ENCODE measurements around the gene EYS. TPM values are rescaled to one million over a fixed set of nuclear protein-coding genes. Genes with fewer than 3 reads are reported as not detected.

The EYS gene
- total RNA-seq, 1 experiment from 2014 or later = not detected

DNA sequence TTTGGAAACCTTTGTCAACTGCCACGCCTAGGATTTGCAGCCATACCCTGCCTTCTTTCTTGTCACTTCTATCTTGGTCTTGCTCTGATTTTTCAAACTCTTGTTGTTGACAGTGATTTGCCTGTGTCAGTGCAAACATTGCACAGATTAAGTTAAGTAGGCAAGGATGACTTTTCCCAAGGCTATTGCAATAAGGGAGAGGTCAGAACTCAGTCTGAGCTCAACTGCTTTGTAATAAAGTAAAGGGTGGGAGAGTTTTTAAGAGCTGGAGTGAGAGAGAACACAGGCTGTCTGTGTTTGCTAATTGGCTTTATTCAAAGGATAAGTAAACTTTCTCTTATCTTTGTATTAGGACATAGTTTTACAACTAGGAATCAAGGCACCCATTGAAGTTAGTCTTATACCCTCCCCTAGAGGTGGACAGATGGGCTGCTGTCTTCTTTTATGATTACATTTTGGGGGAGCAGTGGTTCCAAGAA lies 1622.8 kb downstream of the EYS start:
- POLR2A ChIA-PET = no interaction called here
- intact Hi-C loops (cut with micrococcal nuclease; ENCODE audit: unreplicated experiment) = loop anchor here (1.0 to 2.0 kb wide), 8 partner anchors 37 to 247 kb away; no protein-coding TSS in a partner anchor
- no peaks in the 10 kb centered on the region for H3K27me3 ChIP-seq (replicated peaks; ENCODE audit: control insufficient read depth, insufficient read depth, low read length)
- CTCF ChIA-PET = interaction anchor here (0.9 to 1.7 kb wide), 3 partner anchors 72 to 196 kb away, joined by 4 to 5 read pairs (median 5); no protein-coding TSS in a partner anchor
- no peaks in the 10 kb centered on the region for H3K9me3 ChIP-seq
- BruUV-seq (replicated peaks) = no TSS peak
- peak; percentile 70 to 79 for DNase-seq
- TF ChIP-seq, protein P1, sequence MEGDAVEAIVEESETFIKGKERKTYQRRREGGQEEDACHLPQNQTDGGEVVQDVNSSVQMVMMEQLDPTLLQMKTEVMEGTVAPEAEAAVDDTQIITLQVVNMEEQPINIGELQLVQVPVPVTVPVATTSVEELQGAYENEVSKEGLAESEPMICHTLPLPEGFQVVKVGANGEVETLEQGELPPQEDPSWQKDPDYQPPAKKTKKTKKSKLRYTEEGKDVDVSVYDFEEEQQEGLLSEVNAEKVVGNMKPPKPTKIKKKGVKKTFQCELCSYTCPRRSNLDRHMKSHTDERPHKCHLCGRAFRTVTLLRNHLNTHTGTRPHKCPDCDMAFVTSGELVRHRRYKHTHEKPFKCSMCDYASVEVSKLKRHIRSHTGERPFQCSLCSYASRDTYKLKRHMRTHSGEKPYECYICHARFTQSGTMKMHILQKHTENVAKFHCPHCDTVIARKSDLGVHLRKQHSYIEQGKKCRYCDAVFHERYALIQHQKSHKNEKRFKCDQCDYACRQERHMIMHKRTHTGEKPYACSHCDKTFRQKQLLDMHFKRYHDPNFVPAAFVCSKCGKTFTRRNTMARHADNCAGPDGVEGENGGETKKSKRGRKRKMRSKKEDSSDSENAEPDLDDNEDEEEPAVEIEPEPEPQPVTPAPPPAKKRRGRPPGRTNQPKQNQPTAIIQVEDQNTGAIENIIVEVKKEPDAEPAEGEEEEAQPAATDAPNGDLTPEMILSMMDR (IDR thresholded peaks at IDR 0.05; ENCODE audit: insufficient read depth in 1 of 2, low read depth in 1 of 2, low read length in 1 of 2, severe bottlenecking in 1 of 2, unreplicated experiment in 1 of 2) = peak; percentile 15 to 55
- H3K9me3 Mint-ChIP-seq (ENCODE audit: unreplicated experiment) = peaks cover 17% of the 10 kb centered on the region
- peak overlapping the region; percentile 15 for H3K27ac Mint-ChIP-seq (ENCODE audit: unreplicated experiment)
- H3K4me3 ChIP-seq (ENCODE audit: low read depth, low read length) = no peak overlapping the region
- peaks cover 1% of the 10 kb centered on the region; the same call in 1 of the 2 replicates for H3K36me3 ChIP-seq (ENCODE audit: control insufficient read depth, insufficient read depth, low read length)
- peaks cover 26% of the 10 kb centered on the region for H3K4me1 Mint-ChIP-seq (ENCODE audit: low read depth, unreplicated experiment)
- H3K4me3 Mint-ChIP-seq (ENCODE audit: unreplicated experiment) = no peak overlapping the region
- H3K36me3 Mint-ChIP-seq (ENCODE audit: insufficient read depth, unreplicated experiment) = no peaks in the 10 kb centered on the region
- no peaks in the 10 kb centered on the region for H3K27me3 Mint-ChIP-seq (ENCODE audit: insufficient read depth, unreplicated experiment)
- H3K4me1 ChIP-seq = peaks cover 24% of the 10 kb centered on the region

DNA sequence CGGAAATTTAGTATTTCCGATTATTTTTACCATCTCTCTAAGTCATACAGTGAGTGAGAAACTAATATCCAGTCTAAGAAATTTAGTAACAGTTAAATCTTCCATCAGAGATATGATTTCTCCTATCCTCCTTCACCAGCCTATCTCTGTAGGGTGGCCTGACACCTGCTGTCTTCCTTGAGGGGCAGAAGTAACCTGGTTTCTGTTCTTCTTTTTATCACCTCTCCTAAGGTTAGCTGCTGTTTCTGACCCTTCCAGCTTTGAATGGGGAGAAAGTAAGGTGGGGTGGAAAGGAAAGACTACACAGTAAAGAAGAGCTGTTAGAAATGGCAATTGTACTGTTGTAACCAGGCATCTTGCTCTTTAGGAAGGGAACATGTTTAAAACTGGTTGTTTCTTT lies 1623.8 kb downstream of the EYS start:
- no peak overlapping the region for H3K4me3 Mint-ChIP-seq (ENCODE audit: unreplicated experiment)
- no peaks in the 10 kb centered on the region for H3K27me3 Mint-ChIP-seq (ENCODE audit: insufficient read depth, unreplicated experiment)
- H3K4me1 Mint-ChIP-seq (ENCODE audit: low read depth, unreplicated experiment) = peaks cover 26% of the 10 kb centered on the region
- intact Hi-C loops (cut with micrococcal nuclease; ENCODE audit: unreplicated experiment) = no loop called here
- ChIA-PET CTCF (no interaction called here), POLR2A (no interaction called here)
- Histone ChIP-seq H3K36me3 (ENCODE audit: control insufficient read depth, insufficient read depth, low read length) (peaks cover 1% of the 10 kb centered on the region; the same call in 1 of the 2 replicates), H3K9me3 (no peaks in the 10 kb centered on the region), H3K4me1 (peaks cover 24% of the 10 kb centered on the region), H3K27me3 (replicated peaks; ENCODE audit: control insufficient read depth, insufficient read depth, low read length) (no peaks in the 10 kb centered on the region), H3K4me3 (ENCODE audit: low read depth, low read length) (no peak overlapping the region)
- no peak for DNase-seq
- H3K27ac Mint-ChIP-seq (ENCODE audit: unreplicated experiment) = no peak overlapping the region
- BruUV-seq (replicated peaks) = no TSS peak
- no peaks in the 10 kb centered on the region for H3K36me3 Mint-ChIP-seq (ENCODE audit: insufficient read depth, unreplicated experiment)
- H3K9me3 Mint-ChIP-seq (ENCODE audit: unreplicated experiment) = peaks cover 19% of the 10 kb centered on the region
- TF ChIP-seq, protein P1 (IDR thresholded peaks at IDR 0.05; ENCODE audit: insufficient read depth in 1 of 2, low read depth in 1 of 2, low read length in 1 of 2, severe bottlenecking in 1 of 2, unreplicated experiment in 1 of 2) = no peak

DNA sequence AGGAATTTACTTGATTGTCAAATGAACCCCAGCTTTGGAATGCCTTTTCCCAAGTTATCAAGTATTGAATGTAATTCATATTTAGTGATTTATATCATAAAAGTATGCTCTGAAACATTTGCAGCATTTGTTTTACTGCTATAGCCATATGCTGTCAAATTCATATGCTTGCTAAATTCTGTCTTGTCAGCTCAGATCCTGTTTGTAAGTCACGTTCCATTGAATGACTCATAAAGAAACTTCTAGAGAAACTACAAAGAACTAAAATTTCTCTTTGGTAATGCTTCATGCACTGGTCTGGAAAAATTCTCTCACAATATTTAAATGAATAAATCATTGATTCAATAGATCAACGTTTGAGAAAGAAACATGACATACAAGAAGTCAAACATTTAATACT lies 1625.6 kb downstream of the EYS start:
- Mint-ChIP-seq H3K27ac (ENCODE audit: unreplicated experiment) (no peak overlapping the region), H3K36me3 (ENCODE audit: insufficient read depth, unreplicated experiment) (no peaks in the 10 kb centered on the region)
- intact Hi-C loops (cut with micrococcal nuclease; ENCODE audit: unreplicated experiment) = no loop called here

More for the DNA sequence above, 1625.6 kb downstream of the EYS start:
- TF ChIP-seq, protein P1 (IDR thresholded peaks at IDR 0.05; ENCODE audit: insufficient read depth in 1 of 2, low read depth in 1 of 2, low read length in 1 of 2, severe bottlenecking in 1 of 2, unreplicated experiment in 1 of 2) = no peak
- Mint-ChIP-seq H3K27me3 (ENCODE audit: insufficient read depth, unreplicated experiment) (no peaks in the 10 kb centered on the region), H3K9me3 (ENCODE audit: unreplicated experiment) (peaks cover 17% of the 10 kb centered on the region), H3K4me3 (ENCODE audit: unreplicated experiment) (no peak overlapping the region), H3K4me1 (ENCODE audit: low read depth, unreplicated experiment) (peaks cover 26% of the 10 kb centered on the region)
- Histone ChIP-seq H3K36me3 (ENCODE audit: control insufficient read depth, insufficient read depth, low read length) (peaks cover 1% of the 10 kb centered on the region; the same call in 1 of the 2 replicates), H3K27me3 (replicated peaks; ENCODE audit: control insufficient read depth, insufficient read depth, low read length) (no peaks in the 10 kb centered on the region), H3K4me3 (ENCODE audit: low read depth, low read length) (no peak overlapping the region), H3K9me3 (no peaks in the 10 kb centered on the region), H3K4me1 (peaks cover 24% of the 10 kb centered on the region)
- BruUV-seq (replicated peaks) = no TSS peak
- CTCF ChIA-PET = no interaction called here
- DNase-seq = no peak
- POLR2A ChIA-PET = no interaction called here

Data from Caco-2 (cell line).